ENCODE data around the gene ECEL1.
"Not testable (repeated sequence)": the region's sequence is repeated elsewhere in the genome, so short reads cannot be mapped to it uniquely, and the experiment has no call there.

Gene ECEL1

GRCh38 chr2:232444409-232445148 lies 43.1 kb downstream of the ECEL1 start:
- DNase-seq (ENCODE audit: insufficient read length, low spot score) (peak; percentile 68), FAIRE-seq (peak; percentile 47)

- not testable (repeated sequence) for FAIRE-seq; DNase-seq (ENCODE audit: insufficient read length, low spot score)
These were observed 43.8 kb downstream of the ECEL1 start for GRCh38 chr2:232443669-232444408.

GRCh38 chr2:232443047-232443446 lies 44.6 kb downstream of the ECEL1 start:
- not testable (repeated sequence) for FAIRE-seq; DNase-seq (ENCODE audit: insufficient read length, low spot score)

GRCh38 chr2:232442431-232442830 lies 45.2 kb downstream of the ECEL1 start:
- not testable (repeated sequence) for FAIRE-seq; DNase-seq (ENCODE audit: insufficient read length, low spot score)

GRCh38 chr2:232441922-232442321 lies 45.7 kb downstream of the ECEL1 start:
- FAIRE-seq, result not testable (repeated sequence)

GRCh38 chr2:232441147-232441651 lies 46.4 kb downstream of the ECEL1 start:
- no peak for FAIRE-seq
- no peak for DNase-seq (ENCODE audit: insufficient read length, low spot score)

More at GRCh38 chr2:232441922-232442321, 45.7 kb downstream of the ECEL1 start:
- not testable (repeated sequence) for DNase-seq (ENCODE audit: insufficient read length, low spot score)

GRCh38 chr2:232440220-232441018 lies 47.2 kb downstream of the ECEL1 start:
- peak; percentile 66 for FAIRE-seq
- DNase-seq (ENCODE audit: insufficient read length, low spot score), result peak; percentile 87

GRCh38 chr2:232439758-232440135 lies 47.9 kb downstream of the ECEL1 start:
- DNase-seq (ENCODE audit: insufficient read length, low spot score) (no peak), FAIRE-seq (no peak)

GRCh38 chr2:232438951-232439757 lies 48.5 kb downstream of the ECEL1 start:
- peak; percentile 87 for FAIRE-seq
- no peak for DNase-seq (ENCODE audit: insufficient read length, low spot score)

- FAIRE-seq, result no peak
- DNase-seq (ENCODE audit: insufficient read length, low spot score), result no peak
These were observed 49.5 kb downstream of the ECEL1 start for GRCh38 chr2:232438091-232438490.

- no peak for FAIRE-seq
- DNase-seq (ENCODE audit: insufficient read length, low spot score), result no peak
These were observed 50.5 kb downstream of the ECEL1 start for GRCh38 chr2:232437195-232437571.

GRCh38 chr2:232436381-232437194 lies 51.0 kb downstream of the ECEL1 start:
- no peak for FAIRE-seq
- no peak for DNase-seq (ENCODE audit: insufficient read length, low spot score)

- FAIRE-seq (no peak), DNase-seq (ENCODE audit: insufficient read length, low spot score) (no peak)
These were observed 51.8 kb downstream of the ECEL1 start for GRCh38 chr2:232435805-232436204.

- DNase-seq (ENCODE audit: insufficient read length, low spot score) (no peak), FAIRE-seq (no peak)
These were observed 52.3 kb downstream of the ECEL1 start for GRCh38 chr2:232435375-232435648.

- FAIRE-seq, result no peak
- no peak for DNase-seq (ENCODE audit: insufficient read length, low spot score)
These were observed 52.9 kb downstream of the ECEL1 start for GRCh38 chr2:232434563-232435374.

GRCh38 chr2:232434091-232434490 lies 53.5 kb downstream of the ECEL1 start:
- no peak for DNase-seq (ENCODE audit: insufficient read length, low spot score)
- no peak for FAIRE-seq

- not testable (repeated sequence) for FAIRE-seq; DNase-seq (ENCODE audit: insufficient read length, low spot score)
These were observed 54.0 kb downstream of the ECEL1 start for GRCh38 chr2:232433622-232434021.

- DNase-seq (ENCODE audit: insufficient read length, low spot score), result no peak
- FAIRE-seq, result no peak
These were observed 54.9 kb downstream of the ECEL1 start for GRCh38 chr2:232432598-232433184.
